Renal cortex interstitium (tissue), 15 donors: ENCODE results near the gene C1orf185. TPM values are rescaled to one million over a fixed set of nuclear protein-coding genes. Genes with fewer than 3 reads are reported as not detected.

Experiments
- DNase-seq, 11 donors: peaks; one replicate each; pipeline ENCODE4 v3.0.0-alpha.2; 2013; ENCODE audit warnings: low read depth in 9 of 11, low spot score in 4 of 11; ENCODE audit errors: extremely low read depth in 1 of 11
- long read RNA-seq, 16 experiments: transcript quantifications; one replicate each; lab custom pipeline, GENCODE V29; 2026
- polyA plus RNA-seq, 3 donors: library from polyadenylated mRNA; unstranded; fragments of 120-200 nt; gene quantifications; one replicate each; pipeline ENCODE4 v1.2.1, GENCODE V29; 2013; ENCODE audit not compliant: insufficient read length in 3 of 3

Gene C1orf185
- polyA plus RNA-seq: not detected
- long read RNA-seq, donor 1: 0 reads
- long read RNA-seq, donor 2: 0 reads
- long read RNA-seq, donor 3: 0 reads
- long read RNA-seq, donor 4: 0 reads
- long read RNA-seq, donor 5: 0 reads
- long read RNA-seq, donor 6: 0 reads
- long read RNA-seq, donor 7: 0 reads
- long read RNA-seq, donor 8: 0 reads
- long read RNA-seq, donor 9: 0 reads
- long read RNA-seq, donor 10: 0 reads
- long read RNA-seq, donor 11: 0 reads
- long read RNA-seq, donor 12: 0 reads
- long read RNA-seq, donor 13: 0 reads
- long read RNA-seq, donor 14: 0 reads
- long read RNA-seq, donor 15: 0 reads
- long read RNA-seq, donor 16: 0 reads

GRCh38 chr1:51101976-51102375 lies at the start of gene C1orf185:
TSS of gene C1orf185 (plus strand) at chr1:51102228. CDS start at chr1:51102234, 6 bp downstream.
- DNase-seq: no peak

GRCh38 chr1:51058858-51059257 lies 43.2 kb upstream of the C1orf185 start:
- DNase-seq: no peak

- no peak for DNase-seq
These were observed 40.7 kb upstream of the C1orf185 start for GRCh38 chr1:51061231-51061918.

GRCh38 chr1:51063121-51063520 lies 38.9 kb upstream of the C1orf185 start:
- DNase-seq: no peak

GRCh38 chr1:51070011-51070410 lies 32.0 kb upstream of the C1orf185 start:
- no peak for DNase-seq

- DNase-seq: no peak
These were observed 31.4 kb upstream of the C1orf185 start for GRCh38 chr1:51070640-51071039.

- DNase-seq: no peak
These were observed 30.6 kb upstream of the C1orf185 start for GRCh38 chr1:51071291-51072042.

GRCh38 chr1:51072043-51072439 lies 30.0 kb upstream of the C1orf185 start:
- DNase-seq: no peak

GRCh38 chr1:51072651-51073050 lies 29.4 kb upstream of the C1orf185 start:
- DNase-seq: no peak

GRCh38 chr1:51073456-51073855 lies 28.6 kb upstream of the C1orf185 start:
- DNase-seq: no peak

GRCh38 chr1:51086496-51087271 lies 15.3 kb upstream of the C1orf185 start:
- no peak for DNase-seq

- no peak for DNase-seq
These were observed 13.6 kb upstream of the C1orf185 start for GRCh38 chr1:51088474-51088873.

GRCh38 chr1:51093581-51093980 lies 8.4 kb upstream of the C1orf185 start:
- DNase-seq: no peak

- DNase-seq: no peak
These were observed 4.9 kb upstream of the C1orf185 start for GRCh38 chr1:51097171-51097570.

- DNase-seq: no peak
These were observed 1.7 kb upstream of the C1orf185 start for GRCh38 chr1:51100264-51100880.

GRCh38 chr1:51114137-51114536 lies 12.1 kb downstream of the C1orf185 start:
- DNase-seq: no peak

- no peak for DNase-seq
These were observed 13.8 kb downstream of the C1orf185 start for GRCh38 chr1:51115714-51116404.

- DNase-seq: no peak
These were observed 17.3 kb downstream of the C1orf185 start for GRCh38 chr1:51119331-51119730.
